ENCODE data around the gene ETV6. TPM values are rescaled to one million over a fixed set of nuclear protein-coding genes. Genes with fewer than 3 reads are reported as not detected.

The ETV6 gene
- total RNA-seq, 1 experiment from 2014 or later, result 16.5 TPM

DNA sequence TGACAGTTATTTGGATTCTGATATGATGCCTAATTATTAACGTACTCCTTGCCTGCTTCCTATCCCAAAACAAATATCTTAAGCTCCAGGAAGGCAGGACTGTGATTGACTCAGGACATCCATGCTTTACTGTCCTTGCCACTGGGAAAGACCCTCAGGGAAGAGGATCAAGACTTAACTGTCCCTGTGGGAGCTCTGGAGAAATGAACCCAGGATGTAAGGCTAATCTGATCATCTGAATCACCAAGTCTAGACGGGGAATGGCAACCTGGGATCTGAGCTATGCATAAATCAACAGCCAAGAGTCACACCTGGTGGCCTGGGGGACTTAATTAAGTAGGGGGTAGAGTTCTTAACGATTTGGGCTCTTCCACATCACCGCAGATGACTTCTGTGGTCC lies 268.0 kb downstream of the ETV6 start:
- no peak for DNase-seq (ENCODE audit: low spot score)

DNA sequence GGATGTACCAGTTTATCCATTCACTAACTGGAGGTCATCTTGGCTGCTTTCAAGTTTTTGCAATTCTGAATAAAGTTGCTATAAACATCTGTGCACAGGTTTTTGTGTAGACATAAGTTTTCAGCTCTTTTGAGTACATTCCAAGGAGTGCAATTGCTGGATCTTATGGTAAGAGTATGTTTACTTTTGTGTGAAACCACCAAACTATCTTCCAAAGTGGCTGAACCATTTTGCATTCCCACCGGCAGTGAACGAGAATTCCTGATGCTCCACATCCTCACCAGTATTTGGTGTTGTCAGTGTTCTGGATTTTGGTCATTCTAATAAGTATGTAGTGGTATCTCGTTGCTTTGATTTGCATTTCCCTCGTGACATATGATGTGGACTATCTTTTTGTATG lies 270.8 kb downstream of the ETV6 start:
- DNase-seq (ENCODE audit: low spot score), result no peak

DNA sequence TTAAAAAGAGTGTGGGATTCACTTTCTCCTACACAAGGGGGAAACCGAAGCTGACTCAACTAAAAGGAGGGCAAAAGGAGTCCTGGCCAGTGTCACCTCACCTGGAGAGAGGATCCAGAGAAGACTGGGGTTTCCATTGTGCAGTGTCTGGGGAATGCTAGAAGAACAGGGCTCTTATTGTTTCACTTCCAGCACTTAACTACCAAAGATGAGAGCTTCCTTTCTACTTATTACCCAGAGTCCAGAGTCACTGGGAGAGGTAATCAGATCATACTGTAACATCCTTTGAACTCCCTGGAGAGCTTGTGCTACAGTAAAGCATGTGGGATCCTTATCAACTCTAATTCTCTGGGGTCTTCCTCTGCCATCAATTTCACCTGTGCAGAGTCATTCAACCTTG lies 272.9 kb downstream of the ETV6 start:
- DNase-seq (ENCODE audit: low spot score), result no peak

DNA sequence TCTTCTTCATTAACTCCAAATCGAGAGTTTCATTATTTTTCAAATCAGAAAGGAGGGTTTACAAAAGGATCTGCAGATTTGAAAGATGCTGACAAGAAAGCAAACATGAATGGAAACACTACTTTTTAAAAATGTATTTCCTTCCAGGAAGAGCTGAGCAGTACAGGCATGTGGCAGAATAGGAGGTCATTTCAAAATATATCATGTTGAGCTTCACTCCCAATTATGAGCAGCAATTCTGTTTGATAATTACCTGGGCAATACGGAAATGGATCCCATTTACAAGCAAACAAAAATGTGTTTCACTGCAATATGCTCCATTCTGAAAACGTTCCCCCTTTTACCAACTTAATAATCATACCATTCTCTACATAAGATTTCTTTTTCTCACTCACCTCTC lies 273.6 kb downstream of the ETV6 start:
- DNase-seq (ENCODE audit: low spot score), result no peak

DNA sequence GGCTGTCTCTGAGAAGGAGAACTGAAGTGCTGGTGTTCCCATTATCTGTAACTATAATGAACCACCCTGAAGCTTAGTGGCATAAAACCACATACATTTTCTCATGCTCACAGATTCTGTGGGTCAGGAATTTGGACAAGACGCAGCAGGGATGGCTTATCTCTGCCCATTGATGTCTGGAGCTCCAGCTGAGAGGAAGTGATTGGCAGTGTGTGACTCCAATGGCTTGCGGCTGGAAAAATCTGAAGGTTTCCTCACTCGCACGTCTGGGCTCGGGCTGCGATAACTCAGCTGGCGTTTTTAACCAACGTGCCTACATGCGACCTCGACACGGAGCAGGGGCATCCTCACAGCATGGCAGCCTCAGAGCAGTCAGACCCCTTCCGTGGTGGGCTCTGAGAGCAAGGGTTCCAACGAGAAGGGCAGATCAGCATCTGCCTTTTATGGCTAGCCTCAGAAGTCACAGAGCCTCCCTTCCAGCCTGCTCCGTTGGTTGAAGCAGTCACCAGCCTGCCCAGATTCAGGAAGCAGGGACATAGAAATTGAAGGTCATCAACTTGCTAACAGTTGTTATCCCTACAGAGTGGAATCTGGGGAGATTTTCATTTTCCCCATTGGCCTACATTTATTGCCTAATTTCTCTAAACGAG lies 277.9 kb downstream of the ETV6 start:
- DNase-seq (ENCODE audit: low spot score), result no peak

DNA sequence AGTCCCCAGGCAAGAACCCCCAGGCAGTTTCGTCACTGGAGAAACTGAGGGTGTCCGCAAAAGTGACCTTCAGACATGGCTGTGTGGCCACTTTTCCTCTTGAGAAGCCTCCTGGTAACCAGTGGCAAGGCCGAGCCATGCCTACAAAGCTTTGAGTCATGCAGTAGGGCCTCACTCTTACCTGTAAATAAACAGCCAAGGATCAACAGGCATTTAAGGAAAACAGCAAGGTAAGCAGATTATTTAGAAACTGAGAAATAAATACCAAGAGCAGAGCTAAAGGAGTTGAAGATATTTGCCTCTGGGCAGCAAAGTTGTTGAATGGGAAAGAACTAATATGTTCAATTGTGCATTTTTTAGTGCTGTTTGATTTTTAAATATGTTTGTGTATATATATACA lies 280.2 kb downstream of the ETV6 start:
- DNase-seq (ENCODE audit: low spot score), result no peak

DNA sequence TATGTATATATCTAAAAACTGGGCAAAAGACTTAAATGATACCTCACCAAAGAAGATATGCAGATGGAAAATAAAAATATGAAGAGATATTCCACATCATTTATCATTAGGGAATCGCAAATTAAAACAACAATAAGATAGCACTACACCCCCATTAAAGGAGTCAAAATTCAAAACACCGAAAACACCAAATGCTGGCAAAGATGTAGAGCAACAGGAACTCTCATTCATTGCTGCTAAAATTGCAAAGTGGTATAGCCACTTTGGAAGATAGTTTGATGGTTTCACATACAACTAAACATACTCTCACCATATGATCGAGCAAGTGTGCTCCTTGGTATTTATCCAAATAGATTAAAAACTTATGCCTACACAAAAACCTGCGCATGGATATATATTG lies 289.7 kb downstream of the ETV6 start:
- no peak for DNase-seq (ENCODE audit: low spot score)

DNA sequence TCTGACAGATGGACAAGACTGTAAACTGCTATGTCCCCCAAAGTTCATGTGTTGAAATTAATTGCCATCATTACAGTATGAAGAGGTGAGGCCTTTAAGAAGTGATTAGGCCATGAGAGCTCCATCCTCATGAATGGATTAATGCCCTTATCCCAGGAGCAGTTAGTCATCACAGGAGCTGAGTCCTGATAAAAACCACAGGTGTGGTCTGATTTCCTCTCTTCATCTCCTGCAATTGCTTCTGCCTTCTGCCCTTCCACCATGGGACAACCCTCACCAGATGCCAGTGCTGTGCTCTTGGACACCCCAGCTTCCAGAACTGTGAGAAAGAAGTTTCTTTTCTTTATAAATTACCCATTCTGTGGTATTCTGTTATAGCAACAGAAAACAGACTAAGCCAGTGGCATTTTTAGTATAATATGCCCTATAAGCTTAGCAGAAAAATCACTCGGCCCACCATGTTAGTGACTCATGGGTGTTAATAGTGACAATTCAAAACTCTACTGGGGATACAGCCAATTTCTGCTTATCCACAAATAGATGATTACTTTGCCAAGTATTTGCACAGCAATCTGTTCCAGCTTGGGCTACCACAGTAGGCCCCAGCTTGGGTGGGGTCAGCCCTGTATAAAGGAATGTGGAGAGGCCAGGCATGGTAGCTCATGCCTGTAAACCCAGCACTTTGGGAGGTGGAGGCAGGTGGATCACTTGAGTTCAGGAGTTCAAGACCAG lies 292.3 kb downstream of the ETV6 start:
- DNase-seq (ENCODE audit: low spot score), result no peak

DNA sequence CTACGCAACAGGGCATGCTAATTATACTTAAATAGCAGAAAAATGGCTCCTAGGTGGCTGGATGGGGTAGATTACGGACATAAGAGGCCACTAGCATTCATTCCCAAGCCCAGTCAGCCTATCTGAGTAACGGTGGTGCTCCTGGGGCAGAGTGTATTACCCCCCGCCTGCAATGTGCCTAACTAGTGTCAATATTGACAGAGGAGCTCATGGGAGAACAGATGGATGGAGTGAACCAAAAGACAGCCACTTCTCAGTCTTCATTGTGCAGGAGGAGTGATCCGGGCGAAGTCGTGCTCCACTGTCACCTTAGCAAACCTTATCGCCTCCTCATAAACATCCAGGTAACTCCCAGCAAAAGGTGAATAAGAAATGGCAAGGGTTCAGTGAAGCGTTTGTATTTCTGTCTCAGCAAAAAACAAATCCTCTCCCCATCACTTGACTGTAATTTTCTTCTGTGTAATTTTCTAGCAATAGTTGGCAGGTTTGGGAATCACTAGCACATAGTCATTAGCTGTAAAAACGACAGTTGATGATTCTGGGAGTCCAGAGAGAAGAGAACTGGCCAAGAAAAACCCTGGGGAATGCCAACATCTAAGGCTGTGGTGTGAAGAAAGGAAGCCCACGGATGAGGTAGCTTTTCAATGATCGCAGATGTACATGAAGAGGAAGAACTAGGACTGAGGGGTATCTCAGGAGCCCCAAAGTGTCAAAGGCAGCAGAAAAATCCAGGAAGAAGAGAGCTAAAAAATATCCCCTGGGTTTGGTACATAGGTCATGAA lies 294.6 kb downstream of the ETV6 start:
- no peak for DNase-seq (ENCODE audit: low spot score)

Data from HT-29 (cell line).